Endothelial cell of umbilical vein (primary cell): ENCODE data around the gene MTARC1. TPM values are rescaled to one million over a fixed set of nuclear protein-coding genes. Genes with fewer than 3 reads are reported as not detected.

ENCODE experiments used
- BruUV-seq: library from RNA; stranded (reverse); fragments of 400-500 nt; replicated peaks from 2 replicates; lab custom pipeline; 2021; lab: Mats Ljungman, UMichigan
- CTCF ChIA-PET: fragments of 300-600, 350-600 bp; sonication (Branson Sonifier 250); formaldehyde crosslinking; loops from one replicate; lab custom pipeline; 2021; ENCODE audit warnings: antibody characterized with exemption, inconsistent platforms; lab: Charles Lee
- POLR2A ChIA-PET: fragments of 300-600, 350-600 bp; sonication (Branson Sonifier 250); formaldehyde crosslinking; loops from one replicate; lab custom pipeline; 2021; ENCODE audit warnings: antibody characterized with exemption, inconsistent platforms; lab: Charles Lee
- DNase-seq: peaks from one replicate; pipeline ENCODE4 v3.0.0-alpha.2; 2011; ENCODE audit warnings: low read depth, low spot score
- FAIRE-seq: peaks from 2 replicates; lab custom pipeline; 2011; peaks lifted over from hg19 to GRCh38; lab: Jason Lieb, UNC
- H2AFZ ChIP-seq: 2 replicates; pipeline ENCODE4 v1.6.0; 2012; ENCODE audit warnings: low read depth, low read length, control low read depth, inconsistent platforms
- H3K27ac ChIP-seq: 2 replicates; pipeline ENCODE4 v1.5.1; 2011; ENCODE audit warnings: low read depth, mild to moderate bottlenecking, control low read depth, low read length, moderate library complexity; ENCODE audit not compliant: insufficient read depth
- H3K27me3 ChIP-seq, 2 experiments: 2 replicates each; pipeline versions ENCODE4 v1.6.0 to v1.6.1; 2011; ENCODE audit warnings: low read length in 2 of 2, mixed read lengths in 1 of 2; ENCODE audit not compliant: control insufficient read depth in 2 of 2, insufficient read depth in 2 of 2
- H3K36me3 ChIP-seq, 2 experiments: 2 replicates in 1 of 2; 3 replicates in 1 of 2; pipeline ENCODE4 v1.5.1; 2011; ENCODE audit warnings: low read length in 2 of 2, mild to moderate bottlenecking in 1 of 2, moderate library complexity in 1 of 2; ENCODE audit not compliant: control insufficient read depth in 2 of 2, insufficient read depth in 2 of 2; ENCODE audit errors: extremely low read depth in 1 of 2
- H3K4me1 ChIP-seq: 3 replicates; pipeline ENCODE4 v1.5.1; 2011; ENCODE audit warnings: mild to moderate bottlenecking, low read length; ENCODE audit not compliant: control insufficient read depth, insufficient read depth; ENCODE audit errors: extremely low read depth
- H3K4me2 ChIP-seq: 2 replicates; pipeline ENCODE4 v1.6.1; 2011; ENCODE audit warnings: low read length, control low read depth, mixed read lengths; ENCODE audit not compliant: insufficient read depth
- H3K4me3 ChIP-seq, 3 experiments: fragments of 200-600 bp in 1 of 3; sonication (generic), shearing (Covaris generic) in 1 of 3; replicated peaks in 1 of 3; 2 replicates each; pipeline ENCODE4 v1.5.1; 2011 to 2016; ENCODE audit warnings: control low read depth in 3 of 3, low read length in 3 of 3, mild to moderate bottlenecking in 2 of 3, inconsistent platforms in 1 of 3, low read depth in 1 of 3, moderate library complexity in 1 of 3; ENCODE audit not compliant: insufficient read depth in 1 of 3
- H3K79me2 ChIP-seq: 2 replicates; pipeline ENCODE4 v1.6.0; 2012; ENCODE audit warnings: low read length, inconsistent platforms; ENCODE audit not compliant: control insufficient read depth, insufficient read depth
- H3K9ac ChIP-seq: replicated peaks from 2 replicates; pipeline ENCODE3; 2011; ENCODE audit warnings: low read length, control low read depth; ENCODE audit not compliant: insufficient read depth; ENCODE audit errors: extremely low read depth
- H3K9me1 ChIP-seq: replicated peaks from 3 replicates; pipeline ENCODE4 v1.6.0; 2011; ENCODE audit warnings: mild to moderate bottlenecking, low read length; ENCODE audit not compliant: control insufficient read depth, insufficient read depth; ENCODE audit errors: extremely low read depth
- H3K9me3 ChIP-seq: replicated peaks from 2 replicates; pipeline ENCODE4 v1.5.1; 2012; ENCODE audit warnings: low read length, inconsistent platforms; ENCODE audit not compliant: control insufficient read depth, insufficient read depth
- H4K20me1 ChIP-seq: replicated peaks from 2 replicates; pipeline ENCODE3; 2011; ENCODE audit warnings: mild to moderate bottlenecking, low read length; ENCODE audit not compliant: control insufficient read depth, insufficient read depth; ENCODE audit errors: extremely low read depth
- JUN ChIP-seq: IDR thresholded peaks from 2 replicates; pipeline ENCODE4 v1.6.1; 2011; ENCODE audit warnings: borderline replicate concordance, low read depth; ENCODE audit not compliant: insufficient read length, insufficient read depth
- POLR2AphosphoS5 ChIP-seq: IDR thresholded peaks from 2 replicates; pipeline ENCODE4 v1.6.1; 2012; ENCODE audit warnings: low read depth, mild to moderate bottlenecking, control low read depth, low read length, moderate library complexity; ENCODE audit not compliant: insufficient read depth
- dilution Hi-C: fragments of 300-500 bp; cut with MboI; formaldehyde crosslinking; loops from one replicate; pipeline ENCODE4 v1.15.0; 2019; ENCODE audit warnings: low sequenced_read_pairs; ENCODE audit not compliant: extremely low pct_ligation_motif_present
- intact Hi-C: fragments of 100-400 bp; cut with micrococcal nuclease; formaldehyde crosslinking; loops from one replicate; pipeline ENCODE4 v1.10.0; 2022
- polyA plus RNA-seq, 4 experiments: library from polyadenylated mRNA; depleted of rRNA in 3 of 4; stranded (reverse) in 3 of 4; unstranded in 1 of 4; fragments of >200 nt; gene quantifications; 2 replicates each; pipeline versions ENCODE4 v1.2.1 to v1.2.3, GENCODE V29; 2011 to 2012; ENCODE audit warnings: missing spikeins in 1 of 4
- total RNA-seq: library from RNA; stranded (reverse); gene quantifications from 2 replicates; pipeline ENCODE4 v1.2.3, GENCODE V29; 2021
- TF ChIP-seq, protein P1 (sequence below): IDR thresholded peaks from 2 replicates; pipeline ENCODE4 v1.6.1; 2011; ENCODE audit not compliant: insufficient read depth, insufficient read length
- TF ChIP-seq, protein P2 (sequence below), 2 donors: IDR thresholded peaks; 1 replicate in 1 of 2; 2 replicates in 1 of 2; pipeline ENCODE4 v1.5.1; 2011; ENCODE audit warnings: low read length in 2 of 2, mild to moderate bottlenecking in 2 of 2, moderate library complexity in 2 of 2, control low read depth in 1 of 2, inconsistent platforms in 1 of 2, low read depth in 1 of 2; ENCODE audit not compliant: insufficient read depth in 1 of 2; ENCODE audit errors: extremely low read depth in 1 of 2

MTARC1 gene
- total and polyA plus RNA-seq, 2 donors (not counting 3 experiments of a cell fraction or from before 2014, with no cell fraction given) = 0.43 to 3.5 TPM

DNA sequence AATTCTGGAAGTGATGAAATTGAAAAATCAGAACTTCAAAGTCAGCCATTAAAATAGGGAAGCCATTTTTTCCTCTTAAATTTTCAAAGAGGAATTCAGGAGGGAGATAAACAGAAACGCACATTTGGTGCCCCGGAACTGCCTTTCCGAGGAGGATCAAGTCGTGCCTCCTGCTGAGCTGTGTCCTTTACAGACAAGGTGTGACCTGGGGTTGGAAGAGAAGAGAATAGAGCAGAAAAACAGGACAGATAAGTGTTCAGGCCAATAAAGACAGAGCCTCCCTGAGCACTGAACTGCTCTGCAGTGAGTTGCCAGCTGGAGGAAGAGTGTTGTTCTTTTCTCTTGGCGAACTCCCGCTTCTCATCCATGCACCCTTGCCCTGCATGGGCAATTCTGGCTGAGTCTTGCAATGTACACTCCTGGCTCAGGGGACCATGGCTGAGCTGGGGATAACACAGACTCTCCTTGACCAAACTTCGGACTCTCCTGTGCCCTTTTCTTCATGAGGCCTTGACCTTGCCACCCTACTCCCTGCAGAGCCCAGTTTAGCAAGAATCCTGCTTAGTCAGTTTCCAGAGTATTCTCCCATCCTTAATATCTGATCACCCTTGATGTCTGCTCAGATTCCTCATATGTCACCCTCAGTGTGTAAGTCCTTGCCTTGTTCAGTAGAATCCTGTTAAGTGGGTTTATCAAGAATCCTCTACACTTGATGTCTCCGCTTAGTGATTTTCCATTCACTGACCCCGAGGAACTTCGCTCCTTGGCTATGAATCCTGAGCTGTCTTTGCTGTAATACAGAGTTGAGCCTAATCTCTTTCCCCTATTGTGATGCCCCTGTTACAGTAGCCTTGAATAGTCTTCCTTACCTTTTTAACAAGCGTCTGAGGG lies 1.3 kb upstream of the MTARC1 start:
- ChIA-PET CTCF (interaction anchor here (0.8 to 7.3 kb wide), 7 partner anchors 9 to 595 kb away, joined by 3 to 66 read pairs (median 5); no protein-coding TSS in a partner anchor), POLR2A (interaction anchor here (0.6 kb wide), 1 partner anchor 249 kb away, joined by 3 read pairs; no protein-coding TSS in a partner anchor)
- intact Hi-C loops = no loop called here

More for the DNA sequence above, 1.3 kb upstream of the MTARC1 start:
- Histone ChIP-seq H2AFZ (no peak overlapping the region), H3K9ac (no peak overlapping the region), H3K9me1 (no peaks in the 10 kb centered on the region), H3K4me2 (no peak overlapping the region), H3K36me3 (peaks cover 0 to 2% of the 10 kb centered on the region in 2 experiments), H3K9me3 (no peaks in the 10 kb centered on the region), H3K27me3 (no peaks in the 10 kb centered on the region), H4K20me1 (no peaks in the 10 kb centered on the region), H3K27ac (no peak overlapping the region), H3K4me3 (no peak overlapping the region), H3K4me1 (peaks cover 12% of the 10 kb centered on the region), H3K79me2 (no peaks in the 10 kb centered on the region)
- FAIRE-seq = no peak
- TF ChIP-seq, protein P1, sequence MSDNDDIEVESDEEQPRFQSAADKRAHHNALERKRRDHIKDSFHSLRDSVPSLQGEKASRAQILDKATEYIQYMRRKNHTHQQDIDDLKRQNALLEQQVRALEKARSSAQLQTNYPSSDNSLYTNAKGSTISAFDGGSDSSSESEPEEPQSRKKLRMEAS = no peak
- TF ChIP-seq JUN = no peak
- TF ChIP-seq, protein P2, sequence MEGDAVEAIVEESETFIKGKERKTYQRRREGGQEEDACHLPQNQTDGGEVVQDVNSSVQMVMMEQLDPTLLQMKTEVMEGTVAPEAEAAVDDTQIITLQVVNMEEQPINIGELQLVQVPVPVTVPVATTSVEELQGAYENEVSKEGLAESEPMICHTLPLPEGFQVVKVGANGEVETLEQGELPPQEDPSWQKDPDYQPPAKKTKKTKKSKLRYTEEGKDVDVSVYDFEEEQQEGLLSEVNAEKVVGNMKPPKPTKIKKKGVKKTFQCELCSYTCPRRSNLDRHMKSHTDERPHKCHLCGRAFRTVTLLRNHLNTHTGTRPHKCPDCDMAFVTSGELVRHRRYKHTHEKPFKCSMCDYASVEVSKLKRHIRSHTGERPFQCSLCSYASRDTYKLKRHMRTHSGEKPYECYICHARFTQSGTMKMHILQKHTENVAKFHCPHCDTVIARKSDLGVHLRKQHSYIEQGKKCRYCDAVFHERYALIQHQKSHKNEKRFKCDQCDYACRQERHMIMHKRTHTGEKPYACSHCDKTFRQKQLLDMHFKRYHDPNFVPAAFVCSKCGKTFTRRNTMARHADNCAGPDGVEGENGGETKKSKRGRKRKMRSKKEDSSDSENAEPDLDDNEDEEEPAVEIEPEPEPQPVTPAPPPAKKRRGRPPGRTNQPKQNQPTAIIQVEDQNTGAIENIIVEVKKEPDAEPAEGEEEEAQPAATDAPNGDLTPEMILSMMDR (IDR thresholded peaks at IDR 0.05; ENCODE audit: extremely low read depth in 1 of 2, insufficient read depth in 1 of 2, low read depth in 1 of 2, low read length in 2 of 2) = no peak
- no peak for TF ChIP-seq POLR2AphosphoS5
- no peak for DNase-seq
- dilution Hi-C loops = no loop called here
- BruUV-seq = no TSS peak
